Keratinocyte (primary cell): ENCODE results near the gene OMP. TPM values are rescaled to one million over a fixed set of nuclear protein-coding genes. Genes with fewer than 3 reads are reported as not detected.

ENCODE experiments used
- DNase-seq: peaks from one replicate; pipeline ENCODE4 v3.0.0-alpha.2; 2011; ENCODE audit warnings: low read depth, missing footprints, low spot score
- FAIRE-seq: peaks from 2 replicates; lab custom pipeline; 2011; peaks lifted over from hg19 to GRCh38; lab: Jason Lieb, UNC
- H2AFZ ChIP-seq: 2 replicates; pipeline ENCODE4 v1.6.0; 2012; ENCODE audit warnings: low read length, control low read depth, inconsistent platforms; ENCODE audit not compliant: control insufficient read depth
- H3K27ac ChIP-seq: 2 replicates; pipeline ENCODE4 v1.5.1; 2011; ENCODE audit warnings: low read length; ENCODE audit not compliant: control insufficient read depth, insufficient read depth
- H3K27me3 ChIP-seq: 3 replicates; pipeline ENCODE4 v1.6.0; 2011; ENCODE audit warnings: low read length; ENCODE audit not compliant: control insufficient read depth, insufficient read depth; ENCODE audit errors: extremely low read depth
- H3K36me3 ChIP-seq, 2 experiments: 2 replicates in 1 of 2; 3 replicates in 1 of 2; pipeline ENCODE4 v1.5.1; 2011; ENCODE audit warnings: low read length in 2 of 2, mild to moderate bottlenecking in 1 of 2; ENCODE audit not compliant: control insufficient read depth in 2 of 2, insufficient read depth in 2 of 2; ENCODE audit errors: extremely low read depth in 1 of 2
- H3K4me1 ChIP-seq: 3 replicates; pipeline ENCODE4 v1.5.1; 2011; ENCODE audit warnings: low read length; ENCODE audit not compliant: control insufficient read depth, insufficient read depth; ENCODE audit errors: extremely low read depth
- H3K4me2 ChIP-seq: 3 replicates; pipeline ENCODE4 v1.6.0; 2011; ENCODE audit warnings: low read depth, low read length; ENCODE audit not compliant: control insufficient read depth, insufficient read depth; ENCODE audit errors: extremely low read depth
- H3K4me3 ChIP-seq, 3 experiments: fragments of 200-600 bp in 1 of 3; sonication (generic) in 1 of 3; 2 replicates in 2 of 3; 3 replicates in 1 of 3; pipeline ENCODE4 v1.5.1; 2011 to 2016; ENCODE audit warnings: low read length in 3 of 3, mild to moderate bottlenecking in 3 of 3, control low read depth in 2 of 3, inconsistent platforms in 1 of 3, low read depth in 1 of 3, mixed read lengths in 1 of 3, mixed run types in 1 of 3, moderate library complexity in 1 of 3; ENCODE audit not compliant: control insufficient read depth in 2 of 3, insufficient read depth in 2 of 3; ENCODE audit errors: extremely low read depth in 1 of 3
- H3K79me2 ChIP-seq: 2 replicates; pipeline ENCODE4 v1.6.0; 2012; ENCODE audit warnings: low read length; ENCODE audit not compliant: control insufficient read depth, insufficient read depth
- H3K9ac ChIP-seq: 3 replicates; pipeline ENCODE4 v1.6.0; 2011; ENCODE audit warnings: low read length; ENCODE audit not compliant: control insufficient read depth, insufficient read depth; ENCODE audit errors: extremely low read depth
- H3K9me1 ChIP-seq: 3 replicates; pipeline ENCODE4 v1.6.0; 2011; ENCODE audit warnings: low read length; ENCODE audit not compliant: control insufficient read depth, insufficient read depth; ENCODE audit errors: extremely low read depth
- H3K9me3 ChIP-seq: 2 replicates; pipeline ENCODE4 v1.5.1; 2012; ENCODE audit warnings: low read depth, low read length; ENCODE audit not compliant: control insufficient read depth
- H4K20me1 ChIP-seq: 3 replicates; pipeline ENCODE4 v1.6.0; 2011; ENCODE audit warnings: low read length; ENCODE audit not compliant: control insufficient read depth, insufficient read depth; ENCODE audit errors: extremely low read depth
- CTCF ChIP-seq, 3 experiments: IDR thresholded peaks in 1 of 3; conservative IDR thresholded peaks in 1 of 3; optimal IDR thresholded peaks in 1 of 3; 2 replicates in 2 of 3; 3 replicates in 1 of 3; pipeline versions ENCODE3 to v1.5.1; 2011; ENCODE audit warnings: low read length in 3 of 3, mild to moderate bottlenecking in 3 of 3, moderate library complexity in 2 of 3, control low read depth in 1 of 3, inconsistent platforms in 1 of 3; ENCODE audit not compliant: insufficient read depth in 2 of 3; ENCODE audit errors: extremely low read depth in 1 of 3
- EZH2 ChIP-seq: IDR thresholded peaks from one replicate; pipeline ENCODE4 v1.6.1; 2012; ENCODE audit warnings: inconsistent platforms, mild to moderate bottlenecking, low read length, moderate library complexity
- dilution Hi-C: fragments of 300-500 bp; cut with MboI; formaldehyde crosslinking; loops from one replicate; pipeline ENCODE4 v1.7.0; 2020; ENCODE audit warnings: low sequenced_read_pairs; ENCODE audit not compliant: extremely low pct_ligation_motif_present
- polyA plus RNA-seq, 5 experiments: library from polyadenylated mRNA; depleted of rRNA in 3 of 5; stranded (reverse) in 3 of 5; stranded (forward) in 1 of 5; unstranded in 1 of 5; fragments of >200 nt; gene quantifications; 1 replicate in 1 of 5; 2 replicates in 3 of 5; 3 replicates in 1 of 5; pipeline versions ENCODE4 v1.2.1 to v1.2.3, GENCODE V29; 2011 to 2012; ENCODE audit warnings: missing spikeins in 2 of 5, low read depth in 1 of 5, low replicate concordance in 1 of 5

The OMP gene
- polyA plus RNA-seq, 1 donor (not counting 4 experiments of a cell fraction or from before 2014, with no cell fraction given) = not detected

GRCh38 chr11:77055913-77056312, 46.7 kb upstream of the OMP start:
- no peak overlapping the region for H3K27ac ChIP-seq

GRCh38 chr11:77056814-77057402, 45.7 kb upstream of the OMP start:
- Histone ChIP-seq H3K4me3 (no peak overlapping the region), H3K9me1 (no peaks in the 10 kb centered on the region), H3K9me3 (peaks cover 6% of the 10 kb centered on the region), H3K4me1 (no peaks in the 10 kb centered on the region), H3K79me2 (no peaks in the 10 kb centered on the region), H3K4me2 (no peak overlapping the region), H2AFZ (no peak overlapping the region), H3K36me3 (no peaks in the 10 kb centered on the region), H3K27ac (no peak overlapping the region), H4K20me1 (no peaks in the 10 kb centered on the region), H3K9ac (no peak overlapping the region), H3K27me3 (no peaks in the 10 kb centered on the region)
- dilution Hi-C loops = no loop called here
- FAIRE-seq (no peak), DNase-seq (no peak)
- TF ChIP-seq EZH2 = no peak
- TF ChIP-seq CTCF (optimal IDR thresholded peaks at IDR 0.05 in 1 of 3, IDR thresholded peaks at IDR 0.05 in 1 of 3, conservative IDR thresholded peaks at IDR 0.05 in 1 of 3; ENCODE audit: extremely low read depth in 1 of 3, insufficient read depth in 2 of 3, low read length in 3 of 3) = no peak

More at GRCh38 chr11:77055913-77056312, 46.7 kb upstream of the OMP start:
- TF ChIP-seq EZH2 (no peak), CTCF (optimal IDR thresholded peaks at IDR 0.05 in 1 of 3, IDR thresholded peaks at IDR 0.05 in 1 of 3, conservative IDR thresholded peaks at IDR 0.05 in 1 of 3; ENCODE audit: extremely low read depth in 1 of 3, insufficient read depth in 2 of 3, low read length in 3 of 3) (no peak)
- H3K9ac ChIP-seq = no peak overlapping the region
- no peaks in the 10 kb centered on the region for H3K27me3 ChIP-seq
- peaks cover 6% of the 10 kb centered on the region for H3K9me3 ChIP-seq
- H3K4me1 ChIP-seq = no peaks in the 10 kb centered on the region
- no peak for DNase-seq
- no peak for FAIRE-seq
- H3K79me2 ChIP-seq = no peaks in the 10 kb centered on the region
- H3K4me2 ChIP-seq = no peak overlapping the region
- no peaks in the 10 kb centered on the region for H3K9me1 ChIP-seq
- no peaks in the 10 kb centered on the region for H3K36me3 ChIP-seq
- dilution Hi-C loops = no loop called here
- no peak overlapping the region for H3K4me3 ChIP-seq
- H4K20me1 ChIP-seq = no peaks in the 10 kb centered on the region
- H2AFZ ChIP-seq = no peak overlapping the region
